Inflammatory macrophage treated with lipopolysaccharide for 1 hour (primary cell): ENCODE measurements around the gene KLHL6.
"Not testable (repeated sequence)": the region's sequence is repeated elsewhere in the genome, so short reads cannot be mapped to it uniquely, and the experiment has no call there.

Experiments
- DNase-seq, 2 donors: peaks; one replicate each; pipeline ENCODE4 v3.0.0-alpha.2; 2020 to 2022

KLHL6 gene

DNA sequence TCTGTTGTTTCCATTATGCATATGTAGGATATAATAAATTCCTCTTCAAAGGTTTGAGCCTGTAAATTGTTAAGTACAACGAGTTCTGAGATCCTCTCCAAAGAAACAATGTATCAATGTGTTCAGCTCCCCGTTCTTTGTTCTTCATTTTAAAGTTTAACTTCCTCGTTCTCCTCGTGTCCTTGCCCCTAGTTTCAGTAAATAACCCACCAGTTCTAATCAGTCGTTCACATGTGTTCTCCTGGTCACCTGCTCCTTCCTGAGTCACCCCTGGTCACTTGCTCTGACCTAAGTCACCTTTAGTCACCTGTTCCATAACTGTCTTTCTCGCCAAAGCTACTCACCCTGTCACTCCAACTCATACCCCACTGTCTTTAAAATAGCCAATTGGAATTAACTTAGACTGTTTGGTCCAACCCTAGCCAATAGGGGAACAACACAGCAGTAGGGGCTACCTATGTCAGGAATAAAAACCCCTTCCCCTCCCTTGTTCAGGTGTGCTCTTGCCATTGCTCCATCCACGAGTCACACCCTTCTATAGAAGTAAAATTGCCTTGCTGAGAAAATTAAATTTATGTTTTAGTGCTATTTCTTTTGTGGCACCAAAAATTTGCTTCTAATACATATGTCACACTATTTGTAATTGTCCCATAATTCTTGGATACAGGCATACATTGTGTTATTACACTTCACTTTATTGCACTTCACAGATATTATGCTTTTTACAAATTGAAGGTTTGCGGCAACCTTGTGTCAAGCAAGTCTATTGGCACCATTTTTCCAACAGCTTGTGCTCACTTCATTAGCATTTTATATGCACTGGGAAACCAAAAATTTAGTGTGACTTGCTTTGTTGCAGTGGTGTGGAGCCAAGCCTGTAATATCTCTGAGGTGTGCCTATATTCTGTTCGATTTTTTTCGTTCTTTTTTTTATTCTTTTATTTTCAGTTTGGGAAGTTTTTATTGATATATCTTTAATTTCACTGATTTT, 111.8 kb downstream of the KLHL6 start:
- no peak for DNase-seq

DNA sequence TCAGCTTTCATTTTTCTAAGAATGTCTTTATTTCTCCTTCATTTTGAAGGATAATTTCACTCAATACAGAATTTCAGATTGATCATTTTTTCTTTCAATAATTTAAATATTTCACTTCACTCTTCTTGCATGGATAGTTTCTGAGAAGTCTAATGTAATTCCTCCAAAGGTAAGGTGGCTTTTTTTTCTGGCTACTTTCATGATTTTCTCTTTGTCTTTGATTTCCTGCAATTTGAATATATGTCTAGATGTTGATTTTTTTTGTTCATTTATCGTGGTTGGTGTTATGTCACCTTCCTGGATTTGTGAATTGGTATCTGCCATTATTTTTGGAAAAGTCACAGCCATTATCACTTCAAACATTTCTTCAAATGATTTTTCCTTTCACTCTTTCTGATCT, 112.5 kb downstream of the KLHL6 start:
- DNase-seq, result no peak

GRCh38 chr3:183440521-183440920, 115.0 kb downstream of the KLHL6 start:
- DNase-seq, result not testable (repeated sequence)

DNA sequence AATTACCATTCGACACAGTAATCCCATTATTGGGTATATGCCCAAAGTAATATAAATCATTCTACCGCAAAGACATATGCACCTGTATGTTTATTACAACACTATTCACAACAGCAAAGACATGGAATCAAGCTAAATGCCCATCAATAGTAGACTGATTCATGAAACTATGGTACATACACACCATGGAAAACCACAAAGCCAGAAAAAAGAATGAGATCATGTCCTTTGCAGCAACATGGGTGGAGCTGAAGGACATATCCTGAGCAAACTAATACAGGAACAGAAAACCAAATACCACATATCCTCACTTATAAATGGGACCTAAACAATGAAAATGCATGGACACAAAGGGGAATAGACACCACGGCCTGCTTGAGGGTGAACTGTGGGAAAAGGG, 116.0 kb downstream of the KLHL6 start:
- peak; percentile 35 to 62 for DNase-seq

GRCh38 chr3:183438735-183439134, 116.8 kb downstream of the KLHL6 start:
- no peak for DNase-seq

DNA sequence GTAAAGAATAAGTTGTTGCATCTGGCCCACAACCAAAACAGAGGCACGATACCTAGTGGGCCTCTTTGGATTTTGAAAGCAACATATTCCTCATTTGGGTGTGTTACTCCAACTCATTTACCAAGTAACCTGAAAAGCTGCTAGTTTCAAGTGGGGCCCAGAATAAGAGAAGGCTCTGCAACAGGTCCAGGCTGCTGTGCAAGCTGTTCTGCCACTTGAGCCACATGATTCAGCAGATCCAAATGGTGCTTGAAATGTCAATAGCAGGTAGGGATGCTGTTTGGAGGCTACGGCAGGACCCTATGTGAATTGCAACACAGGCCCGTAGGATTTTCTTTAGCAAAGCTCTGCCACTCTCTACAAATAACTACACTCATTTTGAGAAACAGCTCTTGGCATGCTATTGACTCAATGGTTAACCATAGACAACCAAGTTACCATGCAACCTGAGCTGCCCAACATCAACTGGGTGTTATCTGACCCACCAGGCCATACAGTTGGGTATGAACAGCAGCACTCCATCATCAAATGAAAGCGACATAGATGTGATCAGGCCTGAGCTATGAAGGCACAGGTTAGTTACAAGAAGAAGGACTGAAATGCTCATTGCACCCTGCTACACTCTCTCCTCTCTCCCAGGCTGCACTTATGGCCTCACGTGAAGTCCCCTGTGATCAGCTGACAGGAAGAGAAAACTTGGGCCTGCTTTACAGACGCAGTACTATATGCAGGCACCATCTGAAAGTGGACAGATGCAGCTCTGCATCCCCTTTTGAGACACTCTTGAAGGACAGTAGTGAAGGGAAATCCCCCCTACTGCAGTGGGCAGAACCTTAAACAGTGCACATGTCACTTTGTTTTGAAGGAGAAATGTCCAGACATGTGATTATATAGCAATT, 117.6 kb downstream of the KLHL6 start:
- no peak for DNase-seq
